IMR-90 (cell line): ENCODE measurements around the gene KRT39.

ENCODE experiments used
- POLR2A ChIP-seq: IDR thresholded peaks from 2 replicates; pipeline ENCODE4 v1.6.1; 2012; ENCODE audit warnings: mild to moderate bottlenecking, low read depth, low read length
- RAD21 ChIP-seq: IDR thresholded peaks from 2 replicates; pipeline ENCODE4 v1.6.1; 2012; ENCODE audit warnings: low read length, improper control_type of control experiment
- USF2 ChIP-seq: fragments of 150-350 bp; IDR thresholded peaks from 2 replicates; pipeline ENCODE4 v1.6.1; 2017; ENCODE audit warnings: mild to moderate bottlenecking, antibody characterized with exemption, low read length, low read depth
- TF ChIP-seq, protein P1 (sequence below): conservative IDR thresholded peaks from 2 replicates; pipeline ENCODE4 v1.5.1; 2012; ENCODE audit warnings: mild to moderate bottlenecking, low read depth, low read length, improper control_type of control experiment

- TF ChIP-seq, protein P1, sequence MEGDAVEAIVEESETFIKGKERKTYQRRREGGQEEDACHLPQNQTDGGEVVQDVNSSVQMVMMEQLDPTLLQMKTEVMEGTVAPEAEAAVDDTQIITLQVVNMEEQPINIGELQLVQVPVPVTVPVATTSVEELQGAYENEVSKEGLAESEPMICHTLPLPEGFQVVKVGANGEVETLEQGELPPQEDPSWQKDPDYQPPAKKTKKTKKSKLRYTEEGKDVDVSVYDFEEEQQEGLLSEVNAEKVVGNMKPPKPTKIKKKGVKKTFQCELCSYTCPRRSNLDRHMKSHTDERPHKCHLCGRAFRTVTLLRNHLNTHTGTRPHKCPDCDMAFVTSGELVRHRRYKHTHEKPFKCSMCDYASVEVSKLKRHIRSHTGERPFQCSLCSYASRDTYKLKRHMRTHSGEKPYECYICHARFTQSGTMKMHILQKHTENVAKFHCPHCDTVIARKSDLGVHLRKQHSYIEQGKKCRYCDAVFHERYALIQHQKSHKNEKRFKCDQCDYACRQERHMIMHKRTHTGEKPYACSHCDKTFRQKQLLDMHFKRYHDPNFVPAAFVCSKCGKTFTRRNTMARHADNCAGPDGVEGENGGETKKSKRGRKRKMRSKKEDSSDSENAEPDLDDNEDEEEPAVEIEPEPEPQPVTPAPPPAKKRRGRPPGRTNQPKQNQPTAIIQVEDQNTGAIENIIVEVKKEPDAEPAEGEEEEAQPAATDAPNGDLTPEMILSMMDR, result no peak
- no peak for TF ChIP-seq USF2
- no peak for TF ChIP-seq RAD21
- no peak for TF ChIP-seq POLR2A
Observed at GRCh38 chr17:40961591-40961990, 5.2 kb downstream of the KRT39 start.
